ENCODE data around the gene AVPR2.

AVPR2 gene

GRCh38 chrX:153945956-153946943 lies 41.8 kb downstream of the AVPR2 start:
- Mint-ChIP-seq H3K4me3 (no peak overlapping the region), H3K27me3 (no peaks in the 10 kb centered on the region), H3K27ac (peak overlapping the region; percentile 20), H3K36me3 (peaks cover 24 to 49% of the 10 kb centered on the region in 2 donors), H3K9me3 (no peaks in the 10 kb centered on the region), H3K4me1 (peaks cover 8 to 34% of the 10 kb centered on the region in 2 donors)
- DNase-seq (no peak), ATAC-seq (replicated peaks) (no peak)

- peaks cover 24 to 52% of the 10 kb centered on the region in 2 donors for H3K36me3 Mint-ChIP-seq
- H3K4me1 Mint-ChIP-seq, result peaks cover 6 to 31% of the 10 kb centered on the region in 2 donors
- no peak overlapping the region for H3K4me3 Mint-ChIP-seq
- DNase-seq (peak; percentile 72), ATAC-seq (replicated peaks) (peak; percentile 83 to 86)
- H3K27ac Mint-ChIP-seq, result peak overlapping the region; percentile 75
- no peaks in the 10 kb centered on the region for H3K9me3 Mint-ChIP-seq
- H3K27me3 Mint-ChIP-seq, result no peaks in the 10 kb centered on the region
Observed at GRCh38 chrX:153947009-153947769, 42.7 kb downstream of the AVPR2 start.

GRCh38 chrX:153948002-153948466 lies 43.6 kb downstream of the AVPR2 start:
- H3K4me1 Mint-ChIP-seq, result peaks cover 6 to 27% of the 10 kb centered on the region in 2 donors
- H3K4me3 Mint-ChIP-seq, result no peak overlapping the region
- peak overlapping the region; percentile 78 for H3K27ac Mint-ChIP-seq
- H3K27me3 Mint-ChIP-seq, result no peaks in the 10 kb centered on the region
- no peaks in the 10 kb centered on the region for H3K9me3 Mint-ChIP-seq
- ATAC-seq (replicated peaks), result no peak
- H3K36me3 Mint-ChIP-seq, result peaks cover 24 to 52% of the 10 kb centered on the region in 2 donors
- no peak for DNase-seq

GRCh38 chrX:153948847-153949805 lies 44.7 kb downstream of the AVPR2 start:
- Mint-ChIP-seq H3K4me1 (peaks cover 8 to 25% of the 10 kb centered on the region in 2 donors), H3K36me3 (peaks cover 28 to 53% of the 10 kb centered on the region in 2 donors), H3K27ac (peak overlapping the region; percentile 56), H3K9me3 (no peaks in the 10 kb centered on the region), H3K27me3 (no peaks in the 10 kb centered on the region), H3K4me3 (no peak overlapping the region)
- no peak for DNase-seq
- ATAC-seq (replicated peaks), result no peak

GRCh38 chrX:153950127-153950526 lies 45.7 kb downstream of the AVPR2 start:
- Mint-ChIP-seq H3K4me1 (peaks cover 7 to 19% of the 10 kb centered on the region in 2 donors), H3K4me3 (no peak overlapping the region), H3K36me3 (peaks cover 30 to 58% of the 10 kb centered on the region in 2 donors), H3K27ac (no peak overlapping the region), H3K27me3 (no peaks in the 10 kb centered on the region), H3K9me3 (no peaks in the 10 kb centered on the region)
- no peak for DNase-seq
- no peak for ATAC-seq (replicated peaks)

GRCh38 chrX:153951683-153952372 lies 47.4 kb downstream of the AVPR2 start:
- Mint-ChIP-seq H3K27ac (no peak overlapping the region), H3K36me3 (peaks cover 30 to 63% of the 10 kb centered on the region in 2 donors), H3K27me3 (no peaks in the 10 kb centered on the region), H3K9me3 (no peaks in the 10 kb centered on the region), H3K4me3 (no peak overlapping the region), H3K4me1 (peaks cover 9 to 19% of the 10 kb centered on the region in 2 donors)
- no peak for ATAC-seq (replicated peaks)
- DNase-seq, result no peak

- ATAC-seq (replicated peaks) (no peak), DNase-seq (no peak)
- Mint-ChIP-seq H3K36me3 (peaks cover 27 to 63% of the 10 kb centered on the region in 2 donors), H3K4me1 (peaks cover 7 to 12% of the 10 kb centered on the region in 2 donors), H3K27ac (no peak overlapping the region), H3K27me3 (no peaks in the 10 kb centered on the region), H3K4me3 (no peak overlapping the region), H3K9me3 (no peaks in the 10 kb centered on the region)
Observed at GRCh38 chrX:153952373-153953026, 48.0 kb downstream of the AVPR2 start.

GRCh38 chrX:153953342-153953830 lies 48.9 kb downstream of the AVPR2 start:
- no peaks in the 10 kb centered on the region for H3K9me3 Mint-ChIP-seq
- peak overlapping the region in 1 of 2 donors; percentile 43 for H3K4me3 Mint-ChIP-seq
- peak overlapping the region; percentile 21 for H3K27ac Mint-ChIP-seq
- peaks cover 24 to 58% of the 10 kb centered on the region in 2 donors for H3K36me3 Mint-ChIP-seq
- H3K27me3 Mint-ChIP-seq, result no peaks in the 10 kb centered on the region
- ATAC-seq (replicated peaks), result peak; percentile 74 to 78
- H3K4me1 Mint-ChIP-seq, result peaks cover 6 to 10% of the 10 kb centered on the region in 2 donors
- peak; percentile 67 for DNase-seq

- DNase-seq, result no peak
- Mint-ChIP-seq H3K27me3 (no peaks in the 10 kb centered on the region), H3K4me3 (no peak overlapping the region), H3K27ac (peak overlapping the region; percentile 79), H3K4me1 (peaks cover 6 to 10% of the 10 kb centered on the region in 2 donors), H3K9me3 (no peaks in the 10 kb centered on the region), H3K36me3 (peaks cover 24 to 55% of the 10 kb centered on the region in 2 donors)
- no peak for ATAC-seq (replicated peaks)
Observed at GRCh38 chrX:153953892-153954557, 49.6 kb downstream of the AVPR2 start.

GRCh38 chrX:153954558-153955227 lies 50.2 kb downstream of the AVPR2 start:
- Mint-ChIP-seq H3K4me1 (peaks cover 6 to 10% of the 10 kb centered on the region in 2 donors), H3K4me3 (no peak overlapping the region), H3K27me3 (no peaks in the 10 kb centered on the region), H3K36me3 (peaks cover 21 to 55% of the 10 kb centered on the region in 2 donors), H3K9me3 (no peaks in the 10 kb centered on the region), H3K27ac (peak overlapping the region; percentile 79)
- ATAC-seq (replicated peaks) (no peak), DNase-seq (no peak)

- Mint-ChIP-seq H3K4me1 (peaks cover 6 to 10% of the 10 kb centered on the region in 2 donors), H3K27ac (peak overlapping the region; percentile 25), H3K27me3 (no peaks in the 10 kb centered on the region), H3K36me3 (peaks cover 19 to 56% of the 10 kb centered on the region in 2 donors), H3K4me3 (peak overlapping the region in 1 of 2 donors; percentile 21), H3K9me3 (no peaks in the 10 kb centered on the region)
- ATAC-seq (replicated peaks) (no peak), DNase-seq (no peak)
Observed at GRCh38 chrX:153955228-153955732, 50.8 kb downstream of the AVPR2 start.

Measured in stimulated activated naive B cell treated with anti-CD40 and anti-IgM and Interleukin-4, amounts not matched to agents 10 μg/mL and 1 μg/mL and 100 μg/mL, for 72 hours (primary cell).